Measurements from ENCODE around the gene BMPER. TPM values are rescaled to one million over a fixed set of nuclear protein-coding genes. Genes with fewer than 3 reads are reported as not detected.

Gene BMPER
- total and polyA plus RNA-seq, 10 of the 15 experiments (the other 5 are each of a cell fraction or from before 2014, with no cell fraction given), result 0.02 to 0.08 TPM; not detected in 8

DNA sequence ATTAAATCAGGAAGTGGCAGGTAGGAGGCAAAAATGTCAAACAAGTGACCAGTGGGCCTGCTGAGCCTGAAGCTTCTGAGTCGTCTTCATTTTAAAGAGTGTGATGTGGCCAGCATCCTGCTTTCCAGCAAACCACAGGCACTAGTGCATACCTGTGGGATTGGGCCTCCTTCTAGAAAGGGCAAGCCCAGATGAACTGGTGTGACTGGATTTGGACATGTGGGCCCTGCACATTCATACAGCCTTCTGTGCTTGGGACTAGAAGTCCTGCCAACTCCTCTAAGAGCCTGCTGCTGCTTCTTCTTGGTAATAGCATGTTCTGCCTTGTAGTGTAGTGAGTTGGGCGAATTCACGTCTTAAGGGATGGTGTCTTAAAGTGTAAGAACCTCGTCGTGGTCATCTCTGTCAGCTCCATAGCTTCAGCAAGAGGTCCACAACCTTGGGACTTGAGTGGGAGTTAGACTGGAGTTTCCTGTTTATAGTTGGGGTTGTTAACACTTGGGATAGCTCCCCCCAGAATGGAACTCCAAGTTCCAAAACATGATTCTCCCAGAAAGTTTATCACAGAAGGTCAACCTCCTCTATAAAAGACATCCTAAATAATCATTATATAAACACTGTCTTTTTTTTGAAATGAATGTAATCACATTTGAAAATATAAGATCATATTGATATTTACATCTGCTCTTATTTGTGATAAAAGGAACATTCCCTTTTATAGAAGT is 11.2 kb downstream of the BMPER start (continued):
- TF ChIP-seq, protein P1, sequence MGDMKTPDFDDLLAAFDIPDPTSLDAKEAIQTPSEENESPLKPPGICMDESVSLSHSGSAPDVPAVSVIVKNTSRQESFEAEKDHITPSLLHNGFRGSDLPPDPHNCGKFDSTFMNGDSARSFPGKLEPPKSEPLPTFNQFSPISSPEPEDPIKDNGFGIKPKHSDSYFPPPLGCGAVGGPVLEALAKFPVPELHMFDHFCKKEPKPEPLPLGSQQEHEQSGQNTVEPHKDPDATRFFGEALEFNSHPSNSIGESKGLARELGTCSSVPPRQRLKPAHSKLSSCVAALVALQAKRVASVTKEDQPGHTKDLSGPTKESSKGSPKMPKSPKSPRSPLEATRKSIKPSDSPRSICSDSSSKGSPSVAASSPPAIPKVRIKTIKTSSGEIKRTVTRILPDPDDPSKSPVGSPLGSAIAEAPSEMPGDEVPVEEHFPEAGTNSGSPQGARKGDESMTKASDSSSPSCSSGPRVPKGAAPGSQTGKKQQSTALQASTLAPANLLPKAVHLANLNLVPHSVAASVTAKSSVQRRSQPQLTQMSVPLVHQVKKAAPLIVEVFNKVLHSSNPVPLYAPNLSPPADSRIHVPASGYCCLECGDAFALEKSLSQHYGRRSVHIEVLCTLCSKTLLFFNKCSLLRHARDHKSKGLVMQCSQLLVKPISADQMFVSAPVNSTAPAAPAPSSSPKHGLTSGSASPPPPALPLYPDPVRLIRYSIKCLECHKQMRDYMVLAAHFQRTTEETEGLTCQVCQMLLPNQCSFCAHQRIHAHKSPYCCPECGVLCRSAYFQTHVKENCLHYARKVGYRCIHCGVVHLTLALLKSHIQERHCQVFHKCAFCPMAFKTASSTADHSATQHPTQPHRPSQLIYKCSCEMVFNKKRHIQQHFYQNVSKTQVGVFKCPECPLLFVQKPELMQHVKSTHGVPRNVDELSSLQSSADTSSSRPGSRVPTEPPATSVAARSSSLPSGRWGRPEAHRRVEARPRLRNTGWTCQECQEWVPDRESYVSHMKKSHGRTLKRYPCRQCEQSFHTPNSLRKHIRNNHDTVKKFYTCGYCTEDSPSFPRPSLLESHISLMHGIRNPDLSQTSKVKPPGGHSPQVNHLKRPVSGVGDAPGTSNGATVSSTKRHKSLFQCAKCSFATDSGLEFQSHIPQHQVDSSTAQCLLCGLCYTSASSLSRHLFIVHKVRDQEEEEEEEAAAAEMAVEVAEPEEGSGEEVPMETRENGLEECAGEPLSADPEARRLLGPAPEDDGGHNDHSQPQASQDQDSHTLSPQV (IDR thresholded peaks at IDR 0.05), result no peak
- TF ChIP-seq MTA2 (IDR thresholded peaks at IDR 0.05; ENCODE audit: low read depth) (no peak), HDAC6 (IDR thresholded peaks at IDR 0.05; ENCODE audit: unreplicated experiment) (no peak), JUNB (IDR thresholded peaks at IDR 0.05) (no peak), NFIC (IDR thresholded peaks at IDR 0.05; ENCODE audit: low read depth, low read length) (no peak), IKZF2 (IDR thresholded peaks at IDR 0.05) (no peak)

DNA sequence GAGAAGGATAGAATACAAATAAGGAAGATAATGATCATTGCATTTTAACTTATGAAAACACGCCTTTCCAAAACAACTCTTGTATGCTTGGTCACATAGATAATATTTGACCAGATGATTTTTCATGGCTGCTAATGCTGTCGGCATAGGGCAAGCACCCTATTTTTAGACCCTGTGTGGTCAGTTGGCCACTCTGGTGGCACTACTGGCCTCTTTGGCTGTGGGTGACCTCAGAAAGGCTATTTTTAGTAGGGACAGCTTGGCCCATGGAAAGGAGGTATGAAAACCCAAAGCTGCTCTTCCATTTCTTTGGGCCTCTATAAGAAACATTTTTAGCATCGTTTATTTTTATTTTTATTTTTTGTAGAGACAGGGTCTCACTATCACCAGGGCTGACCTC is 12.3 kb downstream of the BMPER start:
- ATAC-seq, result no peak
- WGBS (ENCODE audit: insufficient coverage, insufficient replicate concordance, low lambda C conversion rate, missing lambda C conversion rate), result 39% methylated on average over 3 of the region's 3 CpGs
- TF ChIP-seq, protein P2, sequence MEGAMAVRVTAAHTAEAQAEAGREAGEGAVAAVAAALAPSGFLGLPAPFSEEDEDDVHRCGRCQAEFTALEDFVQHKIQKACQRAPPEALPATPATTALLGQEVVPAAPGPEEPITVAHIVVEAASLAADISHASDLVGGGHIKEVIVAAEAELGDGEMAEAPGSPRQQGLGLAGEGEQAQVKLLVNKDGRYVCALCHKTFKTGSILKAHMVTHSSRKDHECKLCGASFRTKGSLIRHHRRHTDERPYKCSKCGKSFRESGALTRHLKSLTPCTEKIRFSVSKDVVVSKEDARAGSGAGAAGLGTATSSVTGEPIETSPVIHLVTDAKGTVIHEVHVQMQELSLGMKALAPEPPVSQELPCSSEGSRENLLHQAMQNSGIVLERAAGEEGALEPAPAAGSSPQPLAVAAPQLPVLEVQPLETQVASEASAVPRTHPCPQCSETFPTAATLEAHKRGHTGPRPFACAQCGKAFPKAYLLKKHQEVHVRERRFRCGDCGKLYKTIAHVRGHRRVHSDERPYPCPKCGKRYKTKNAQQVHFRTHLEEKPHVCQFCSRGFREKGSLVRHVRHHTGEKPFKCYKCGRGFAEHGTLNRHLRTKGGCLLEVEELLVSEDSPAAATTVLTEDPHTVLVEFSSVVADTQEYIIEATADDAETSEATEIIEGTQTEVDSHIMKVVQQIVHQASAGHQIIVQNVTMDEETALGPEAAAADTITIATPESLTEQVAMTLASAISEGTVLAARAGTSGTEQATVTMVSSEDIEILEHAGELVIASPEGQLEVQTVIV (IDR thresholded peaks at IDR 0.05; ENCODE audit: borderline replicate concordance, partially characterized antibody), result no peak
- TF ChIP-seq, protein P3, sequence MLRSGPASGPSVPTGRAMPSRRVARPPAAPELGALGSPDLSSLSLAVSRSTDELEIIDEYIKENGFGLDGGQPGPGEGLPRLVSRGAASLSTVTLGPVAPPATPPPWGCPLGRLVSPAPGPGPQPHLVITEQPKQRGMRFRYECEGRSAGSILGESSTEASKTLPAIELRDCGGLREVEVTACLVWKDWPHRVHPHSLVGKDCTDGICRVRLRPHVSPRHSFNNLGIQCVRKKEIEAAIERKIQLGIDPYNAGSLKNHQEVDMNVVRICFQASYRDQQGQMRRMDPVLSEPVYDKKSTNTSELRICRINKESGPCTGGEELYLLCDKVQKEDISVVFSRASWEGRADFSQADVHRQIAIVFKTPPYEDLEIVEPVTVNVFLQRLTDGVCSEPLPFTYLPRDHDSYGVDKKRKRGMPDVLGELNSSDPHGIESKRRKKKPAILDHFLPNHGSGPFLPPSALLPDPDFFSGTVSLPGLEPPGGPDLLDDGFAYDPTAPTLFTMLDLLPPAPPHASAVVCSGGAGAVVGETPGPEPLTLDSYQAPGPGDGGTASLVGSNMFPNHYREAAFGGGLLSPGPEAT (IDR thresholded peaks at IDR 0.05; ENCODE audit: low read depth), result no peak
- no peak for TF ChIP-seq TBL1XR1 (IDR thresholded peaks at IDR 0.05; ENCODE audit: low read depth, low read length)
- no peak for TF ChIP-seq DPF2 (IDR thresholded peaks at IDR 0.05)
- no peak for TF ChIP-seq CREB1 (IDR thresholded peaks at IDR 0.05; ENCODE audit: low read depth)
- TF ChIP-seq SREBF2 (IDR thresholded peaks at IDR 0.05; ENCODE audit: low read length), result no peak
- TF ChIP-seq, protein P4, sequence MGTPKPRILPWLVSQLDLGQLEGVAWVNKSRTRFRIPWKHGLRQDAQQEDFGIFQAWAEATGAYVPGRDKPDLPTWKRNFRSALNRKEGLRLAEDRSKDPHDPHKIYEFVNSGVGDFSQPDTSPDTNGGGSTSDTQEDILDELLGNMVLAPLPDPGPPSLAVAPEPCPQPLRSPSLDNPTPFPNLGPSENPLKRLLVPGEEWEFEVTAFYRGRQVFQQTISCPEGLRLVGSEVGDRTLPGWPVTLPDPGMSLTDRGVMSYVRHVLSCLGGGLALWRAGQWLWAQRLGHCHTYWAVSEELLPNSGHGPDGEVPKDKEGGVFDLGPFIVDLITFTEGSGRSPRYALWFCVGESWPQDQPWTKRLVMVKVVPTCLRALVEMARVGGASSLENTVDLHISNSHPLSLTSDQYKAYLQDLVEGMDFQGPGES (IDR thresholded peaks at IDR 0.05), result no peak

More for the DNA sequence above, 12.3 kb downstream of the BMPER start:
- Histone ChIP-seq H3K27ac (ENCODE audit: control insufficient read depth, insufficient read depth) (no peak overlapping the region), H2AFZ (ENCODE audit: control insufficient read depth, low read depth, low read length) (no peak overlapping the region), H3K79me2 (ENCODE audit: control insufficient read depth, insufficient read depth, low read length) (no peaks in the 10 kb centered on the region), H4K20me1 (ENCODE audit: control insufficient read depth, insufficient read depth) (no peaks in the 10 kb centered on the region), H3K4me2 (ENCODE audit: control insufficient read depth, insufficient read depth) (no peak overlapping the region), H3K36me3 (ENCODE audit: control insufficient read depth in 2 of 2, insufficient read depth in 2 of 2, low read length in 1 of 2) (no peaks in the 10 kb centered on the region), H3K9ac (ENCODE audit: control insufficient read depth, insufficient read depth, low read length) (no peak overlapping the region), H3K27me3 (replicated peaks in 1 of 2; ENCODE audit: control insufficient read depth in 2 of 2, insufficient read depth in 2 of 2, low read length in 1 of 2) (no peaks in the 10 kb centered on the region; a peak in 1 of 4 replicates), H3K9me3 (replicated peaks; ENCODE audit: control insufficient read depth, insufficient read depth, low read length) (no peaks in the 10 kb centered on the region), H3K4me1 (ENCODE audit: control insufficient read depth, insufficient read depth, low read length) (no peaks in the 10 kb centered on the region), H3K4me3 (no peak overlapping the region)
- intact Hi-C loops (cut with micrococcal nuclease; ENCODE audit: unreplicated experiment), result no loop called here
- FAIRE-seq (no peak), DNase-seq (ENCODE audit: low read depth, low spot score) (no peak)
- in situ Hi-C loops (cut with MboI), result no loop called here
- CTCF ChIA-PET, result interaction anchor here (0.6 to 1.2 kb wide), 4 partner anchors 13 to 664 kb away, joined by 3 to 4 read pairs (median 3); no protein-coding TSS in a partner anchor
- no TSS peak for BruUV-seq (replicated peaks)
- RAD21 ChIA-PET (ENCODE audit: unreplicated experiment), result no interaction called here
- SMC1A ChIA-PET (ENCODE audit: uncharacterized antibody, unreplicated experiment), result no interaction called here
- POLR2A ChIA-PET, result no interaction called here
